B cell (primary cell): ENCODE data around the gene KEL.

Source experiments
- CTCF ChIP-seq: fragments of 200-600 bp; IDR thresholded peaks from one replicate; pipeline ENCODE4 v1.8.0; 2022; ENCODE audit warnings: antibody characterized with exemption, mild to moderate bottlenecking
- EZH2 ChIP-seq: IDR thresholded peaks from 2 replicates; pipeline ENCODE4 v1.6.1; 2012; ENCODE audit warnings: borderline replicate concordance, low read depth, mild to moderate bottlenecking, moderate library complexity, low read length; ENCODE audit not compliant: insufficient read depth, poor library complexity, severe bottlenecking

GRCh38 chr7:142923391-142923790, 38.8 kb downstream of the KEL start:
- TF ChIP-seq CTCF (no peak), EZH2 (no peak)
